Fibroblast of pulmonary artery (primary cell): Measurements from ENCODE around the gene HBS1L.

Experiments used
- DNase-seq: peaks from one replicate; pipeline ENCODE4 v3.0.0-alpha.2; 2010; ENCODE audit warnings: low read depth
- H3K4me3 ChIP-seq: replicated peaks from 2 replicates; pipeline ENCODE4 v1.5.1; 2011; ENCODE audit warnings: low read depth, mild to moderate bottlenecking, control low read depth, low read length, moderate library complexity
- CTCF ChIP-seq: IDR thresholded peaks from 2 replicates; pipeline ENCODE4 v1.5.1; 2011; ENCODE audit warnings: mild to moderate bottlenecking, control low read depth, low read length, inconsistent platforms; ENCODE audit errors: missing control alignments

The HBS1L gene

GRCh38 chr6:135021310-135022049, 33.1 kb downstream of the HBS1L start:
- no peak for TF ChIP-seq CTCF
- no peak for DNase-seq

DNA sequence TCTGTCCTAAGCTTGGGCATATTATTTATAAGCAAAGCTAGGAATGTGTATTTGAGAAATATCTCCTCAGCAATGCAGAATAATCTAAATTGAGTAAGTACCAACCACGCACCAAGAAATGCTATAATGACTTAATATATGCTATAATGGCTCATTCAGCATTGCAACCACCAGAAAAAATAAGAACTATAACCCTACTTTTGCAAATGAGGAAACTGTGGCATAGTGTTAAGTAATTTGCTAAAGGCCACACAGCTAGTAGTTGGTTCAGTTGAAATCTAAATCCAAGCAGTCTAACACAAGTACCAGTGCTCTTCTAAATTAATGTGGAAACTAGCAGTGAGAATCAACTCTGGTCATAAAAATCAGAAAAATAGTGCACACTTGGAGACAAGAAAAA, 35.7 kb downstream of the HBS1L start:
- H3K4me3 ChIP-seq: no peak overlapping the region
- no peak for TF ChIP-seq CTCF
- DNase-seq: no peak

More at GRCh38 chr6:135021310-135022049, 33.1 kb downstream of the HBS1L start:
- H3K4me3 ChIP-seq: no peak overlapping the region

DNA sequence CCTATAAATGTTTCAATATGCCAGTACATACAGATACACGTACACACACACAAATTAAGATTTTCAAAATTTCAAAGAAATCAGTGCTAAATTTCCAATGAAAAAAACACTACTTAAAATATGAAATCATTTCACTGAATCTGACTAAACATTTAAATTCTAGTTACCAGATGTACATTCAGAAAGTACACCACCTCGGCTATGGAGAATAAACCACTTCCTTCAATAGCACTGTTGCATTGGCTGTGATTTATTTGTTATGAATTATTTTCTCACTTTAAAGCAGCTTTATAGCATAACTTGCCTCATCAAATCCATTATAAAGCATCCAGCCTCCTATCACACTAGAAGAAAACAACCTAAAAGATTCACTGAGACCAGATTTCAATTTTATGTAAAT, 36.6 kb downstream of the HBS1L start:
- TF ChIP-seq CTCF: no peak
- DNase-seq: no peak
- no peak overlapping the region for H3K4me3 ChIP-seq

DNA sequence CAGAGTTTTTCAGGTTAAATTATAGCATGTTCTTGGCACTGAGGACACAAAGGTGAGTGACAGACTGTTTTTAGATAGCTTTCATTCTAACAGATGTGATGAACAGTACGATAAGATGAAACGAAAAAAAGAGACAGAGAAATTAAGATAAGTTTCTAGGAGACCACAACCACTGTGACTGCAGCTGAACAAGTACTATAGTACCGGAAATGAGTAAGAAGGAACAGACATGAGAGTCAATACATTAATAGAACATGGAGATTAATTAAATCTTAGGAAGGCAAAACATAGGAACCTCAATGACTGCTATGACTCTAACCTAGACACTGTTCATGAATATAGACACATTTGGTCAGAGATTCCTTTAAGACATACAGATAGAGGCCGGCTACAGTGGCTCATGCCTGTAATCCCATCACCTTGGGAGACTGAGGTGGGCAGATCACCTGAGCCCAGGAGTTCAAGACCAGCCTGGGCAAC, 40.2 kb downstream of the HBS1L start:
- DNase-seq: no peak
- no peak for TF ChIP-seq CTCF
- H3K4me3 ChIP-seq: no peak overlapping the region

DNA sequence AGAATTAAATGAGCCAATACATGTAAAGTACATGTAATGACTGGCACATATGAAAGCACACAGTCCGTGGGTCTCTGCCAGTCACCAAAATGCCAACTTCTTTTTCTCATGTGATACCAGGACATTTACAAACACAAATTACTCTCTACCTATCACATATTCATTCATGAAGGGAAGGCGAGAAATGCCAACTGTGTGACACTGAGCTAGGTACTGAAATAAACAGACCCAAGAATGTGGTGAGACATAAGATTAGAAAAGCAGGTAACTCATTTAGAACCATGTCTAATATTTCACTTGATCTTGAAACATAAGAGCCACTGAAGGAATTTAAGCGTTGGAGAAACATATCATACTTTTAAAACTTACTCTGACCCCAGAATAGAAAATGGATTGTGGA, 41.4 kb downstream of the HBS1L start:
- no peak overlapping the region for H3K4me3 ChIP-seq
- no peak for DNase-seq
- no peak for TF ChIP-seq CTCF

DNA sequence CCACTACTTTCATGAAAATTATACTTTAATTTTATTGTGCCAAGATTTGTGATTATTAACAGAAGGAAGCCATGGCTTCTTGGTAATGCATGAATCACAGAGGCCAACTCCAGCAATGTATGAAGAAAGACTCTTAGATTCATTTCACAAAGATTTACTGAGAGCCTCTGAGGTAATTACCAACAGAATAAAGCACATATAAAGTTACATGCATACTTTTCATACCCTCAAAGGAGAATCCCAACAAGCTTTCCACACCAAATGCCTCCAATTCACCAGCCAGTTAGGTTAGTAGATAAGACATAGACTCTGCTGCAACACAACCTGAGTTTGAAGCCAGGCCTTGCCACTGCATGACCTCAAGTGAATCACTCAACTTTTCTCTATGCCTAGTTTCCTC, 41.9 kb downstream of the HBS1L start:
- DNase-seq: peak; percentile 36
- TF ChIP-seq CTCF: no peak
- H3K4me3 ChIP-seq: no peak overlapping the region

- TF ChIP-seq CTCF: no peak
- DNase-seq: no peak
- no peak overlapping the region for H3K4me3 ChIP-seq
Observed at GRCh38 chr6:135012349-135012748, 42.3 kb downstream of the HBS1L start.
